Left ventricle myocardium inferior (tissue), 1 donor: ENCODE results near the gene PKNOX2. TPM values are rescaled to one million over a fixed set of nuclear protein-coding genes. Genes with fewer than 3 reads are reported as not detected.

Source experiments
- DNase-seq: peaks from one replicate; pipeline ENCODE4 v3.0.0-alpha.2; 2020
- H3K27ac ChIP-seq: fragments of 200-600 bp; replicated peaks from 2 replicates; pipeline ENCODE4 v1.8.0; 2021
- H3K27me3 ChIP-seq: fragments of 200-600 bp; 2 replicates; pipeline ENCODE4 v1.8.0; 2021; ENCODE audit warnings: low read depth
- H3K36me3 ChIP-seq: fragments of 200-600 bp; 2 replicates; pipeline ENCODE4 v1.8.0; 2021
- H3K4me1 ChIP-seq: fragments of 200-600 bp; 2 replicates; pipeline ENCODE4 v1.8.0; 2021
- H3K4me3 ChIP-seq: fragments of 200-600 bp; 2 replicates; pipeline ENCODE4 v1.8.0; 2021; ENCODE audit warnings: mild to moderate bottlenecking, moderate library complexity
- H3K9me3 ChIP-seq: fragments of 200-600 bp; replicated peaks from 2 replicates; pipeline ENCODE4 v1.8.0; 2021
- CTCF ChIP-seq: fragments of 200-600 bp; IDR thresholded peaks from 2 replicates; pipeline ENCODE4 v1.8.0; 2021; ENCODE audit warnings: antibody characterized with exemption, mild to moderate bottlenecking, borderline replicate concordance
- intact Hi-C: fragments of 100-400 bp; cut with micrococcal nuclease; formaldehyde crosslinking; loops from one replicate; pipeline ENCODE4 v1.11.0; 2022
- total RNA-seq: library from RNA; stranded (reverse); fragmentation: NEBNext Ultra II Directional; extraction: Animal tissue kit (Norgen Biotek cat#: 25700); gene quantifications from one replicate; pipeline ENCODE4 v1.2.1, GENCODE V29; 2021
- donor health status: DM: no; HTN: yes; CAD: no; lungs with severe emphysema.

Gene PKNOX2
- total RNA-seq, 1 donor from 2014 or later: 6.2 TPM

GRCh38 chr11:125479137-125479536 is 314.6 kb downstream of the PKNOX2 start:
- intact Hi-C loops: no loop called here
- Histone ChIP-seq H3K9me3 (no peaks in the 10 kb centered on the region), H3K36me3 (peaks cover 5% of the 10 kb centered on the region), H3K27ac (no peak overlapping the region), H3K27me3 (no peaks in the 10 kb centered on the region), H3K4me3 (no peak overlapping the region), H3K4me1 (peaks cover 11% of the 10 kb centered on the region)
- TF ChIP-seq CTCF: no peak
- DNase-seq: no peak

DNA sequence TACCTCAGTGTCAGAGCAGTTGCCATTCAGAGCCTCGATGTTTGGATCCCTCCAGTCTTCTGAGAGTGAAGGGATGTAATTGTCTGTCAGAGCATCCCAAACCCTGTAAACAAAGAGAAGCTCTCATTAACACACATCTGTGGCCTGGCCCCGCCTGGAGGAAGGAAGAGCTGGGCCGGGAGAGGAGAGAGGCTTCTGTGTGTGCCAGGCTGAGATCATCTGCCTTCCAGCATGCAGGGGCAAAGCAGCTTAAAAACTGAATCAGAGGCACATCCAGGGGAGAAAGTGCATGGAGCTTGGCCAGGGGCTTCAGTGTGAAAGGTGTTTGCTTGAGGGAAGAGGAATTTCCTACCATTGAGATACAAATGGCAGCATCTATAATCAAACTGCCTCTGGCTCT is 317.0 kb downstream of the PKNOX2 start:
- Histone ChIP-seq H3K4me1 (peaks cover 11% of the 10 kb centered on the region), H3K9me3 (no peaks in the 10 kb centered on the region), H3K27ac (no peak overlapping the region), H3K27me3 (no peaks in the 10 kb centered on the region), H3K36me3 (peaks cover 5% of the 10 kb centered on the region), H3K4me3 (no peak overlapping the region)
- intact Hi-C loops: no loop called here
- TF ChIP-seq CTCF: no peak
- no peak for DNase-seq

Other genes starting within 250 kb of the PKNOX2 start
- gene HEPN1, start 245.5 kb upstream of the PKNOX2 start, total RNA-seq: not detected
- gene HEPACAM, start 228.7 kb upstream of the PKNOX2 start, total RNA-seq: not detected
- gene CCDC15, start 210.5 kb upstream of the PKNOX2 start, total RNA-seq: 0.25 TPM
- 2.4 TPM for gene SLC37A2, start 101.4 kb upstream of the PKNOX2 start, total RNA-seq
- 6.2 TPM for gene TMEM218, start 53.1 kb upstream of the PKNOX2 start, total RNA-seq